HCT116 (cell line): ENCODE measurements around the gene GLP2R. TPM values are rescaled to one million over a fixed set of nuclear protein-coding genes. Genes with fewer than 3 reads are reported as not detected.
"Not testable (repeated sequence)": the region's sequence is repeated elsewhere in the genome, so short reads cannot be mapped to it uniquely, and the experiment has no call there.

Source experiments
- ATAC-seq: fragments of 200-7000 bp; cut with Tn5 transposase; 2 replicates; pipeline ENCODE4 v1.9.1; 2020; ENCODE audit warnings: mild to moderate bottlenecking, moderate library complexity
- BruUV-seq: library from RNA; stranded (reverse); fragments of 400-500 nt; replicated peaks from 2 replicates; lab custom pipeline; 2021; lab: Mats Ljungman, UMichigan
- CTCF ChIA-PET: fragments of 300-600 bp; sonication (Branson Sonifier 250); formaldehyde crosslinking; loops from one replicate; lab custom pipeline; 2021; ENCODE audit warnings: antibody characterized with exemption; lab: Charles Lee
- POLR2A ChIA-PET: fragments of 300-600, 350-600 bp; sonication (Branson Sonifier 250); formaldehyde crosslinking; loops from one replicate; lab custom pipeline; 2021; ENCODE audit warnings: antibody characterized with exemption; lab: Charles Lee
- RAD21 ChIA-PET, 2 experiments: fragments of 300-600 bp; sonication (Branson Sonifier 250); formaldehyde crosslinking; loops; one replicate each; lab custom pipeline; 2023; ENCODE audit warnings: low total read pairs in 2 of 2; ENCODE audit not compliant: uncharacterized antibody in 2 of 2, unreplicated experiment in 2 of 2, low non-redundant PET in 1 of 2; lab: Charles Lee
- DNase-seq: peaks from one replicate; pipeline ENCODE4 v3.0.0-alpha.2; 2010; ENCODE audit warnings: low read depth, low spot score
- H2AFZ ChIP-seq: fragments of 200-600 bp; shearing (Covaris generic), sonication (generic); 2 replicates; pipeline ENCODE4 v1.6.1; 2017; ENCODE audit warnings: low read depth, mixed run types, mixed read lengths, antibody characterized with exemption, low read length; ENCODE audit not compliant: poor library complexity, severe bottlenecking
- H3K27ac ChIP-seq: 2 replicates; pipeline ENCODE4 v1.5.1; 2012; ENCODE audit warnings: low read depth, low read length
- H3K27me3 ChIP-seq: fragments of 200-600 bp; sonication (generic); 2 replicates; pipeline ENCODE4 v1.6.1; 2016; ENCODE audit warnings: mixed run types, low read length, mixed read lengths; ENCODE audit not compliant: insufficient read depth
- H3K36me3 ChIP-seq, 2 experiments: fragments of 200-500 bp in 1 of 2; fragments of 200-600 bp in 1 of 2; sonication (Bioruptor generic) in 1 of 2; sonication (generic) in 1 of 2; 2 replicates each; pipeline versions ENCODE4 v1.5.1 to v1.6.1; 2014 to 2016; ENCODE audit warnings: low read length in 2 of 2, inconsistent platforms in 1 of 2, mixed read lengths in 1 of 2, mixed run types in 1 of 2; ENCODE audit not compliant: insufficient read depth in 2 of 2, control insufficient read depth in 1 of 2
- H3K4me1 ChIP-seq, 2 experiments: fragments of 200-600 bp in 1 of 2; sonication (generic) in 1 of 2; 2 replicates each; pipeline versions ENCODE4 v1.5.1 to v1.6.1; 2012 to 2017; ENCODE audit warnings: low read length in 2 of 2, inconsistent platforms in 1 of 2, mild to moderate bottlenecking in 1 of 2, mixed read lengths in 1 of 2, mixed run types in 1 of 2, moderate library complexity in 1 of 2; ENCODE audit not compliant: insufficient read depth in 2 of 2, control insufficient read depth in 1 of 2
- H3K4me2 ChIP-seq: fragments of 200-600 bp; sonication (generic); 2 replicates; pipeline ENCODE4 v1.6.1; 2017; ENCODE audit warnings: mixed run types, low read length, mixed read lengths
- H3K4me3 ChIP-seq, 2 experiments: fragments of 200-600 bp in 1 of 2; sonication (generic) in 1 of 2; replicated peaks in 1 of 2; 2 replicates each; pipeline ENCODE4 v1.5.1; 2011 to 2016; ENCODE audit warnings: low read length in 2 of 2, control low read depth in 1 of 2, low read depth in 1 of 2, mild to moderate bottlenecking in 1 of 2, mixed read lengths in 1 of 2, mixed run types in 1 of 2
- H3K79me2 ChIP-seq: fragments of 200-600 bp; sonication (generic); 2 replicates; pipeline ENCODE4 v1.6.1; 2017; ENCODE audit warnings: mild to moderate bottlenecking, mixed run types, low read length, moderate library complexity, mixed read lengths; ENCODE audit not compliant: insufficient read depth
- H3K9ac ChIP-seq: fragments of 200-600 bp; sonication (generic); 2 replicates; pipeline ENCODE4 v1.6.1; 2016; ENCODE audit warnings: low read length, mixed read lengths
- H3K9me2 ChIP-seq: fragments of 200-600 bp; sonication (generic), shearing (Covaris generic); 2 replicates; pipeline ENCODE4 v1.6.1; 2017; ENCODE audit warnings: mixed run types, mild to moderate bottlenecking, moderate library complexity; ENCODE audit not compliant: insufficient read depth
- H3K9me3 ChIP-seq, 2 experiments: fragments of 200-500 bp in 1 of 2; fragments of 200-600 bp in 1 of 2; sonication (Bioruptor generic) in 1 of 2; sonication (generic) in 1 of 2; 2 replicates each; pipeline ENCODE4 v1.6.1; 2014 to 2017; ENCODE audit warnings: low read length in 2 of 2, mixed read lengths in 2 of 2, inconsistent platforms in 1 of 2, low read depth in 1 of 2, mild to moderate bottlenecking in 1 of 2, mixed run types in 1 of 2, moderate library complexity in 1 of 2; ENCODE audit not compliant: control insufficient read depth in 1 of 2, insufficient read depth in 1 of 2
- H4K20me1 ChIP-seq: fragments of 200-600 bp; sonication (generic), shearing (Covaris generic); 2 replicates; pipeline ENCODE4 v1.6.1; 2017; ENCODE audit warnings: mixed run types, mild to moderate bottlenecking, moderate library complexity; ENCODE audit not compliant: insufficient read depth
- CTCF ChIP-seq, 3 experiments: fragments of 200-600 bp in 1 of 3; sonication (generic) in 1 of 3; IDR thresholded peaks in 2 of 3; conservative IDR thresholded peaks in 1 of 3; 2 replicates each; pipeline ENCODE4 v1.5.1; 2012 to 2017; ENCODE audit warnings: low read depth in 2 of 3, low read length in 2 of 3, antibody characterized with exemption in 1 of 3, borderline replicate concordance in 1 of 3, control low read depth in 1 of 3, mild to moderate bottlenecking in 1 of 3, mixed read lengths in 1 of 3, mixed run types in 1 of 3, moderate library complexity in 1 of 3; ENCODE audit not compliant: insufficient read depth in 1 of 3
- EZH2 ChIP-seq: fragments of 200-600 bp; sonication (generic); IDR thresholded peaks from 2 replicates; pipeline ENCODE4 v1.6.1; 2017; ENCODE audit warnings: antibody characterized with exemption, mixed run types
- POLR2A ChIP-seq: IDR thresholded peaks from 2 replicates; pipeline ENCODE4 v1.7.0; 2011; ENCODE audit warnings: borderline replicate concordance; ENCODE audit not compliant: insufficient read depth, insufficient read length; ENCODE audit errors: extremely low read depth
- POLR2AphosphoS5 ChIP-seq: IDR thresholded peaks from 2 replicates; pipeline ENCODE4 v1.6.1; 2011; ENCODE audit warnings: mild to moderate bottlenecking, low read depth, low read length, moderate library complexity
- intact Hi-C: fragments of 100-400 bp; cut with micrococcal nuclease; formaldehyde crosslinking; loops from 2 replicates; pipeline ENCODE4 v1.10.0; 2022
- total RNA-seq: library from RNA; stranded (reverse); gene quantifications from one replicate; pipeline ENCODE4 v1.2.1, GENCODE V29; 2021; ENCODE audit not compliant: unreplicated experiment

The GLP2R gene
- total RNA-seq, 1 experiment from 2014 or later, result not detected

- TF ChIP-seq CTCF (IDR thresholded peaks at IDR 0.05 in 2 of 3, conservative IDR thresholded peaks at IDR 0.05 in 1 of 3; ENCODE audit: borderline replicate concordance in 1 of 3, insufficient read depth in 1 of 3, low read depth in 2 of 3, low read length in 2 of 3), result no peak
- no peak for TF ChIP-seq POLR2AphosphoS5
- TF ChIP-seq EZH2, result no peak
- no peak for TF ChIP-seq POLR2A
These were observed 93.2 kb downstream of the GLP2R start (continued) for GRCh38 chr17:9918804-9919352.

- H3K4me3 ChIP-seq, H3K27ac ChIP-seq, H3K36me3 ChIP-seq, DNase-seq, H3K27me3 ChIP-seq, H2AFZ ChIP-seq, H3K79me2 ChIP-seq, H3K9ac ChIP-seq, H4K20me1 ChIP-seq, H3K9me2 ChIP-seq, POLR2A ChIA-PET, H3K4me1 ChIP-seq, ATAC-seq, H3K9me3 ChIP-seq, RAD21 ChIA-PET, BruUV-seq, H3K4me2 ChIP-seq: not testable (repeated sequence)
- CTCF ChIA-PET, result interaction anchor here (1.2 kb wide), 1 partner anchor 8 kb away, joined by 3 read pairs; no protein-coding TSS in a partner anchor
- intact Hi-C loops, result loop anchor here (5.0 kb wide), 1 partner anchor 306 kb away; no protein-coding TSS in a partner anchor
These were observed 95.5 kb downstream of the GLP2R start for GRCh38 chr17:9921216-9921615.
